Neutrophil (primary cell): ENCODE results near the gene FLRT3.

ENCODE experiments used
- H3K27ac ChIP-seq: fragments of 200-600 bp; sonication (generic); 2 replicates; pipeline ENCODE4 v1.5.1; 2016; ENCODE audit warnings: mild to moderate bottlenecking, moderate library complexity
- H3K27me3 ChIP-seq: fragments of 200-600 bp; sonication (generic); 2 replicates; pipeline ENCODE4 v1.6.0; 2016; ENCODE audit warnings: mild to moderate bottlenecking
- H3K36me3 ChIP-seq: fragments of 200-600 bp; sonication (generic); 2 replicates; pipeline ENCODE4 v1.5.1; 2017
- H3K4me1 ChIP-seq, 2 experiments: fragments of 200-600 bp in 1 of 2; sonication (generic) in 1 of 2; 1 replicate in 1 of 2; 2 replicates in 1 of 2; pipeline versions ENCODE4 v1.5.1 to v1.6.1; 2013 to 2016; ENCODE audit warnings: low read depth in 1 of 2, low read length in 1 of 2, mild to moderate bottlenecking in 1 of 2, moderate library complexity in 1 of 2; ENCODE audit not compliant: control insufficient read depth in 1 of 2, insufficient read depth in 1 of 2
- H3K4me3 ChIP-seq, 2 experiments: fragments of 200-600 bp in 1 of 2; sonication (generic) in 1 of 2; 1 replicate in 1 of 2; 2 replicates in 1 of 2; pipeline ENCODE4 v1.5.1; 2013 to 2016; ENCODE audit warnings: low read depth in 1 of 2, low read length in 1 of 2, mild to moderate bottlenecking in 1 of 2, moderate library complexity in 1 of 2
- H3K9me3 ChIP-seq: fragments of 200-600 bp; sonication (generic); 2 replicates; pipeline ENCODE4 v1.5.1; 2016
- TF ChIP-seq, protein P1 (sequence below): fragments of 200-600 bp; sonication (generic); IDR thresholded peaks from 2 replicates; pipeline ENCODE4 v1.5.1; 2016; ENCODE audit warnings: antibody characterized with exemption

FLRT3 gene

DNA sequence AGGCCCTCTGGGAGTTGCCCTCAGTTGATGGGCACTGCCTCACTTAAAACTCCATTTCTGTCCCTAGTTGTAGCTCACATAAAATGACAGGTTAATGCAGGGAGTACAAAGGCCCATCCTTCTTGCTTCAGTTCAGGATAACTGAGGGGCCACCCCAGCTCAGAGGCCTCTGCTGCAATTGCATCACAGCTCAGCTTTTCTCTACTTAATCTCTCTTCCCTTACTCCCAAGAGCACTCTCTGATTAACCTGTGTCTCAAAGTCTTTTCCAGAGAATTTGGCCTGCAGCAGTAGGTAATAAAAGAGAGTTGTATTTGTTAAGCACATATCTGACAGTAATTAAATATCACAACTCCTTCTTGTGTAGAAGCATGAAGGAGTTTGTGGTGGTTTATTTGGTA is 40.9 kb upstream of the FLRT3 start:
- Histone ChIP-seq H3K9me3 (no peaks in the 10 kb centered on the region), H3K36me3 (no peaks in the 10 kb centered on the region)
- TF ChIP-seq, protein P1, sequence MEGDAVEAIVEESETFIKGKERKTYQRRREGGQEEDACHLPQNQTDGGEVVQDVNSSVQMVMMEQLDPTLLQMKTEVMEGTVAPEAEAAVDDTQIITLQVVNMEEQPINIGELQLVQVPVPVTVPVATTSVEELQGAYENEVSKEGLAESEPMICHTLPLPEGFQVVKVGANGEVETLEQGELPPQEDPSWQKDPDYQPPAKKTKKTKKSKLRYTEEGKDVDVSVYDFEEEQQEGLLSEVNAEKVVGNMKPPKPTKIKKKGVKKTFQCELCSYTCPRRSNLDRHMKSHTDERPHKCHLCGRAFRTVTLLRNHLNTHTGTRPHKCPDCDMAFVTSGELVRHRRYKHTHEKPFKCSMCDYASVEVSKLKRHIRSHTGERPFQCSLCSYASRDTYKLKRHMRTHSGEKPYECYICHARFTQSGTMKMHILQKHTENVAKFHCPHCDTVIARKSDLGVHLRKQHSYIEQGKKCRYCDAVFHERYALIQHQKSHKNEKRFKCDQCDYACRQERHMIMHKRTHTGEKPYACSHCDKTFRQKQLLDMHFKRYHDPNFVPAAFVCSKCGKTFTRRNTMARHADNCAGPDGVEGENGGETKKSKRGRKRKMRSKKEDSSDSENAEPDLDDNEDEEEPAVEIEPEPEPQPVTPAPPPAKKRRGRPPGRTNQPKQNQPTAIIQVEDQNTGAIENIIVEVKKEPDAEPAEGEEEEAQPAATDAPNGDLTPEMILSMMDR: no peak

DNA sequence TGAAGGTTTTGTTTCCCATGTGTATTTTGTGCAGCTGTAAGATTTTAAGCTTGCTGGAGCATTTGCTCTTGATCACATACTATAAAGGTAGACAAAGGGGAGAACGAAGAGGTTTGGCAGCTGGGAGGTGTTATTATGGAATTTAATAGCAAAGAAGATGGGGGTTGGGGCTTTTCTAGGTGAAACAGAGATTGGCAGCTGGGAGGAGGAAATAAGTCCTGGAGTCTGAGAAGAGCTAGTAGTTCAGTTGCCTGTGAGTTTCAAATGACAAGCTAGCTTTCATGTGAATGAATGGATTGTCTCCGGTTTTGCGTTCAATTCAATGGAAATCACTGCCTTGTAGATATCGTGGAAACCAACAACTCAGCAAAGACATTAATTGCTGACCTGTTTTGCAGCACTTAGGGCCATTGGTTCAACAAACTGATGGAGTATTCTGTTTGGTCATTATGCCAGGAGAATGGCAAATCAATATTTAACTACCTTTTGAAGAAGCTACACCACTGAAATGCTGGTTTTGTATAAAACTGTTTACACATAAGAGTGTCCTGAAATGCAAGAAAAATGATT is 38.1 kb upstream of the FLRT3 start:
- Histone ChIP-seq H3K4me1 (no peaks in the 10 kb centered on the region), H3K27ac (no peak overlapping the region), H3K27me3 (no peaks in the 10 kb centered on the region), H3K9me3 (no peaks in the 10 kb centered on the region), H3K4me3 (no peak overlapping the region), H3K36me3 (no peaks in the 10 kb centered on the region)
- TF ChIP-seq, protein P1: no peak

More for the DNA sequence above, 40.9 kb upstream of the FLRT3 start:
- no peak overlapping the region for H3K4me3 ChIP-seq
- no peaks in the 10 kb centered on the region for H3K27me3 ChIP-seq
- no peaks in the 10 kb centered on the region for H3K4me1 ChIP-seq
- H3K27ac ChIP-seq: no peak overlapping the region

DNA sequence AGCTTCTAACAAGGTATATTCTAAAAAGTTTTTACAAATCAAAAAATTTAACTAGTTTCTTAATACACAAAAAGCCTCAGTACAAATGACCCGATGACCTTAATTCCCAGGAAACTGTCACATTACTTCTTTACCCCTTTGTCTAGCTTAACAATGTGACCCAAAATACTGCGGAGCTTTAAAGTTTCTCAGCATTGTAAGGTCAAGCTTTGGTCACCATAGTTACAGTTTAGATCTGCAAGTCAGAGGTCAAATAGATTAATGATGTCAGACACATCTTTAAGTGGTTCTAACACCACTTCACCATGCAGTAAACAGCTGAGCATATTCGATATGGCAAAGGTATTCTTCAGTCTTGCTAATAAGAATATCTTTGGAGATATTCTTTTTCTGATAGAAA is 36.8 kb upstream of the FLRT3 start:
- Histone ChIP-seq H3K27ac (no peak overlapping the region), H3K27me3 (no peaks in the 10 kb centered on the region), H3K9me3 (no peaks in the 10 kb centered on the region), H3K4me3 (no peak overlapping the region), H3K36me3 (no peaks in the 10 kb centered on the region), H3K4me1 (no peaks in the 10 kb centered on the region)
- TF ChIP-seq, protein P1: no peak

DNA sequence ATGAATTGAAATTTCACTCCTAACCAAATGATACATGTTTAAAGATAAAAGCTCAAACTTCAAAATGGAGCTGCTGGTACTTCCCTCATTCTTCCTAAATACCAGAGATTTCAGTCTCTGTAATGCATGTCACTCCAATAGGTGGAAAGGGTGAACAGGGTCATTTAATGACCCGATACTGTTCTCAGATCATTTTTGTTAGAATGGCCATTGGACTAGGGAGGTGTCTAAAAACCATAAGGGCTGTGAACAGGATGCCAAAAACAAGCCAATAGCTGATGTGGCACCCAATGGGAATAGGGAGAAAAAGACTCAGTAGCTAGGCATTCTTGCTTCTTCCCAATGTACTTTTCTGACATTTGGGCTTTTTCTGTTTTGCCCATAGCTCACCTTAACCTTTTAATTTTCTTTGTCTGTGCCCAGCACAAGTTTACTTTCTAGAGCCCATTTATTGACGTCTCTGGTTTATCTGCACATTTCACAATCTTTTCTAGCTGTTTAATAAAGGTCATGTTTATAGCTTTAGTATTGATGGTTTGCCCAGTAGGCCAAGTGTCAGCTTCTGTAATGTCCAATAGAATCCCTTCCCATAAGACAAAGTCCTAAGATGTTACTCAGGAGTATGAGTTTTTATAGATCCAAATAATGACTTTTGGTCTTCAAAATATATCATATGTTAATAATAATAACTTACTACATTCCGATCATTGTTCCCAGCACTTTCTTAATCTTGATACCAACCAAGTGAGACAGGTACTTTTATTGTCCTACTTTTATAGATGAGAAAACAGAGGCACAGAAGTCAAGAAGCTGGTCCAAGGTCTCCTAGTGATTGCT is 24.3 kb upstream of the FLRT3 start:
- no peaks in the 10 kb centered on the region for H3K36me3 ChIP-seq
- no peaks in the 10 kb centered on the region for H3K27me3 ChIP-seq
- no peak overlapping the region for H3K27ac ChIP-seq
- no peak overlapping the region for H3K4me3 ChIP-seq
- no peaks in the 10 kb centered on the region for H3K4me1 ChIP-seq
- TF ChIP-seq, protein P1: no peak
- no peaks in the 10 kb centered on the region for H3K9me3 ChIP-seq

DNA sequence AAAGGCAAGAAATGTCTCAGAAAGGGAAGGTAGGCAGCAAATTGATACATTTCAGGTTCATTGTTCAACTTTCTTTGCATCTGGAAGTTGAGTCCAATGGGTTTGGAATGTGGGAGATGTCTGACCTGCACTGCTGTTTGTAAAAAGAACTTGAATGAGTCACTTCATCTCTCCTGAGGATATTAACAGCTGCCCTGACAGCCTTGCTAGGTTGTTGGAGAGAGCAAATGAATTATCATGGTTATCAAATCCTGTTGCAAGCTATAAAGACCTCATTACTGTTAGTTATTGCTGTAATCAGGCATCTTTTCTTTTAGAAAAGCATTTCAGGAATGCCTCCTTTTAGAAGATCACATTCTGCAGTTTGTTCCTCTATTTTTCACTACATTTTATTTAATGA is 23.0 kb upstream of the FLRT3 start:
- Histone ChIP-seq H3K9me3 (no peaks in the 10 kb centered on the region), H3K27me3 (no peaks in the 10 kb centered on the region), H3K4me3 (no peak overlapping the region), H3K27ac (no peak overlapping the region), H3K4me1 (no peaks in the 10 kb centered on the region), H3K36me3 (no peaks in the 10 kb centered on the region)
- TF ChIP-seq, protein P1: no peak
